Ecto neural progenitor cell (in vitro differentiated cells): Measurements from ENCODE around the gene TMEM272.

ENCODE experiments used
- DNase-seq: peaks from one replicate; pipeline ENCODE4 v3.0.0-alpha.2; 2018; ENCODE audit warnings: low spot score

TMEM272 gene

DNA sequence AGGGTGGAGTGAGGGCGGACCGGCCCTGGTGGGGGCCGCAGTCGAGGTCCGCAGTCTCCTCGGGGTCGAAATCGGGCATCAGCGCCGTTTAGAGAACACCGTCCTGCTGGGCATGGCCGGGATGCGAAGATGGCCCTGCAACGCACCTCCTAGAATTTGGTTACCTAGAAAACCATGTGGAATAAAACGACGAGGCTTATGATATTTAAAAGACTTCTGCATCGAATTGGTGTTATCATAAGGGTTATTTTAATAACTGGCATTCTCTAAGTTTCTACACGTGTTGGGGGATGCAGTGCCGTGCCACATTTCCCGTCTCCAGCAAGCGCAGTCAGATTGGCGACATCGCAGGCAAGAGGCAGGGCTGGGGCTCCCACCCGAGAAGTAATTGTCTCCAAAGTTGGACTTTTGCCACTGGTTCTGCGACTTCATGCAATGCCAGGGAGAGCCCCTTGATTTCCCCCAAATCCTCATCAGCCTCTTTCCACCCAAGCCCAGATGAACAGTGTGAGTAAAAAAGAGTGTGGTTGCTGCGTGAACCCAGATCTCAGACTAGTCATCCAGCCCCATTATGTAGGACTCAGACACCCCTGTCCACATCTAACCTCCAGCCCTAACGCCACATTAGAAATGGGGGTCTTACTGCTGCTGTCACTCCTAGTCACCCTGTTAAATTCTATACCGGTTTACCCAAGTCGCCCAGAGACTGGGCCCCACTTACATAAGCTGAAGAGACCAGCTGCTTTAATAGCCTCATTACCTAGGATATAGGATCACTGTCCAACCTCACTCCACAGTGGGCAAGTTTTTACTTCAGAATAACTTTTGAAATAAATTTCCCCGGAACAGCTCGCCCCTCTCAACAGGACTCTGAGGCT lies 40.4 kb downstream of the TMEM272 start:
- no peak for DNase-seq

GRCh38 chr13:51803422-51804294 lies 41.3 kb downstream of the TMEM272 start, which contains the start of gene DHRS12:
DHRS12 (minus strand) TSS chr13:51804163; CDS start chr13:51799659, 4,504 bp downstream.
- DNase-seq, result peak; percentile 87

GRCh38 chr13:51802631-51803418 lies 42.2 kb downstream of the TMEM272 start:
- no peak for DNase-seq

GRCh38 chr13:51801631-51802099 lies 43.3 kb downstream of the TMEM272 start:
- DNase-seq, result peak; percentile 72

- DNase-seq, result no peak
Measured at GRCh38 chr13:51800486-51800885, 44.5 kb downstream of the TMEM272 start.

GRCh38 chr13:51799261-51799660 lies 45.7 kb downstream of the TMEM272 start:
- no peak for DNase-seq

GRCh38 chr13:51797664-51798488 lies 47.1 kb downstream of the TMEM272 start:
- DNase-seq, result no peak

DNA sequence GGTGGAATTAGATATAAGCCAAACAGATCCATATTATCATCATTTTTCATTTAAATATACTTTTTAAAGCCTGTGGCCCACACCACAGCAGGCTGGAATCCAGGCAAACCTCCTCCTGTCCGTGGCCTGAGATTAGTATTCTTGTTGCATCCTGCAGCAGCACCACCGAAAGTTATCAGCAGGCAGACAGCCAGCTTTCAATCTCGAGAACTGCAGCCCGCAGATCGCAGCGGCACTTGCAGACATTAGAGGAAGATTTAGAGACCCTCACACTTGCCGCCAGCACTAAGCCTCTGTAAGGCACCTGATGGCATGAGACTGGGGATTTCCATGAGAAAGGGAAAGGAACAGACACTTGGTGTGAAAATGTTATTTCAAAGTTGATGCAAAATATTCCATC lies 48.4 kb downstream of the TMEM272 start:
- no peak for DNase-seq

- no peak for DNase-seq
Measured at GRCh38 chr13:51795419-51795818, 49.6 kb downstream of the TMEM272 start.

- DNase-seq, result no peak
Measured at GRCh38 chr13:51794964-51795363, 50.0 kb downstream of the TMEM272 start.

- no peak for DNase-seq
Measured at GRCh38 chr13:51793570-51794271, 51.3 kb downstream of the TMEM272 start.

DNA sequence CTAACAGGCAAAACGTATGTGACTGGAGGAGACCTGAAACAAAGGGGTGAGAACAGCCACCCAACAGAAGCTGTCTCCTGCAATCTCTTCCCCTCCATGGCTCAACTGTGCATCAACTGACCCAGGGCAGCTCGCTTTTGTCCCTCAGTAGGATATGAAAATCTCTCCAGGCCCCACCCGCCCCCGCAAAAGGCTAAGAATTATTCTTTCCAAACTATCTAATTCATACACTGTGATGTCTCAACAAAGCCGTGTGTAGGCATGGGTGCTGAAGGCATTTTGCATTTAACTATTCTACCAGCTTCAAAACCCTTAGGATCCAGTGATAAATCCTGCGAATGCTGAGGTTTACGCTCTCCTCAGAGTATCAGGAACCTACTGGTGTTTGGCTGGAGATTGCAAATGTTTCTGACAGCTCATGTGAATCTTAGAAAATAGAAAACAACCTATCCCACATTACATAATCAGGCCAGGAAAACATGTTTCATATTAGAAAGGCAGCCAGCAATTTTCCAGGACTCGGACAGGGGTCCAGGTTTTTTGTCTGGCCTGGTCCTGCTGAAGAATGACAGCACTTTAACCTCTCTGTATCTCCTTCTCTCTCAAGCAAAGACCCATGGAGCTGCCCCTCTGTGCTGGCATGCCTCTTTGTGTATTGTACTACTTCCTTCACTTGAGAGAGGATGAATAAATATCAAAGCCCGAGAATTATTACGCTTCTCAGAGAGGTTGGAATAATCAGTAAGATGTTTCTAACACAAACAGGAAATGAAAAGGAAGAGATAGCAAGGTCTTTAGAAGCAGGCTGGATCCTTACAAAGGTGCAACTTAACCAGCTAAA lies 58.3 kb downstream of the TMEM272 start:
- no peak for DNase-seq

DNA sequence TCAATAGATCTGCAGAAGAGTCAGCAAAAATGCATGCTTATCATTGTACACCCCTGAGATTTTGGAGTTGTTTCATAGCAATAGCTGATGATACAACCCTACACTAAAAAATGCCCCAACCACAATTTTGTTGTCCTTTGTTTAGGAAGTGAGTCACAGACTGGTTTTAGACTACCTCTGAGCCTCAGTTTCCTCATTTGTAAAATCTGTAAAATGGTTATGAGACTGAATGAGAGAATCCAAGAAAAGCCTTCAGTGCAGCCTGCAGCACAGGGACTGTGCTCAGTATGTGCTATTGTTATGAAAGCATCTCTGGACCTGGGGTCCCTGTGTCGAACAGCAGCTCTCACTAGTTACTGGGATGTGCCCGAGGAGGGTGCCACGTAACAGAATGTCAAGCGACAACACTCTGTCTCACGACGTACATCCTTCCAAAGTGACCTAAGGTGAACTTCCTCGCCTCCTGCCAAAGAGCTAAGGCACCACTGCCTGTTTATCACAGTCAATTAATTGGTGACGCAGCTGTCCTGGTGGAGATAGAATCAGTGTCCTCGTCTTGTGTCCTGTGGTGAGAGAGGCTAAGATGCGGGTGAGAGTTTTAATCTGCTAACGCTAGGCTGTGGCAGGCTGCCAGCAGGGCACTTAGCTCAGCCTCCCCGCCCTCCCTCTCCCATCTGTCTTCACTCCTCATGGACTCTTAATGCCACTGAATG lies 59.1 kb downstream of the TMEM272 start:
- DNase-seq, result no peak

DNA sequence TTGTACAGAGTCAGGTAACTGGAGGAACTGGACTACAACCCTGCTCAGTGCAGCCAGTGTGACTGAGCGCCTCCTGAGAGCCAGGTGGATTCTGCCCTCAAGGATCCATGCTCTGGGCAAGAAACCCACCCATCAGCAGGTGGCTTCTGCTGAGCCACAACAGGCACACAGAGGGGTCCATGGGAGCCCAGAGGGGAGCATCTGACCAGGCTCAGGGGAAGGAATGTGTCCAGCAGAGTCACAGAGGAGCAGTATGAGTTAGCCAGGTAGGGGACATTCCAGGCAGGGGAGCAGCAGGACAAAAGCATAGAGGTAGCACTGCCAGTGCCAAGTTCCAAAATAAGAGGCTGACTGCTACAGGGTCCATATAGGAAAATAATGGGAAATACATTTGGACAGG lies 60.9 kb downstream of the TMEM272 start:
- no peak for DNase-seq

DNA sequence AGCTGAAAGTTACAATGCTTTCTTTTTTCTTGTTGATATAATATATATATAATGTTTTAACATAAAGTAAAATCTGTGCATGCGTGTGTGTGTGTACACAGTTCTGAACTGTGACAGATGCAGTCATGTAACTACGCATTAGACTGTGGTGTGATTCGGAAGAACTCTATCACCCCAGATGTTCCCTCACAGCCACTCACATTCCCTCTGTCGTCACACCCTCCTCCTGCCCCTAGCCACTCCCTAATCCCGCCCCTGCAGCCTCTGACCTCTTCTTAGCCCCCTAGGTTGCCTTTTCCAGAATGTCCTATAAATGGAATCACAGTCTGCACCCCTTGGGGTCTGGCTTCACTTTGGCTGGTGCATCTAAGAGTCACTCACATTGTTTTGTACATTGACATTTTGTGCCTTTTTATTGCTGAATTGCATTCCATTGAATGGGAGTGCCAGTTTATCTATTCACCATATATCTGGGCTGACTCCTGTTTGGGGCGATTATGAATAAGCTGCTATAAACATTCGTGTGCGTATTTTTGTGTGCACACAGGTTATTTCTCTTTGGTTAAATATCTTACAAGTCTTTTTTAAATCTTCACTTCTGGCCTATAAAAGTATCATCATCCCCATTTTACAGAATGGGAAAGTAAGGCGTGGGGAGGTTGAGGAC lies 61.4 kb downstream of the TMEM272 start:
- no peak for DNase-seq

DNA sequence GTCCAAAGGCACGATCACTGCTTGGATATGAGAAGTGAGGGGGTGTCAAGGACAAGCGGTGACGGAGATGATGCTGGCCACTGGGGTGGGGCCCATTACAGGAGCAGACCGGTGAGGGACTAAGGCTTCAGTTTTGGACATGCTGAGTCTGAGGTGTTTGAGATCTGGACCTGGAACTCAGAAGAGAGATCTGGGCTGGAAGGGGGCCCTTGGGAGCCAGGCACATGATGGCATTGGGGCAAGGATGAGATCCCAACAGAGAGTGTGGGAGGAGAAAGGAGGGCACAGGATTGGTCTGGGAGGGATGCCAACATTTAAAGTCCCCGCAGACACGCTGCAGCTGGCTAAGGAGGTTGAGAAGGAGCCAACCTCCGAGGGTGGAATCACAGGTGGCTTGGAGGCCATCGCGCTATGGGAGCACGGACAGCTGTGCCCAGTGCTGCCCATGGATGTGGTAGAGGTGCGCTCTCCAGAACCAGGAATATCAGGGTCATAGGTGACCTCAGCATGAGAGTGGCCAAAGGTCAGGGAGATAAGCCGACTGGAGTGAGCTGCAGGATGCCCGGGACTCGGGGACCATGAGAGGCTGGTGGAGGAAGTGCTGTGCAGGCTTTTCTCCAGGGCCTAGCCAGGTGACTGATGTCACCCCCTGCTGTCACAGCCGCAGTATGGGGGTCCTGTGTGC lies 62.8 kb downstream of the TMEM272 start:
- DNase-seq, result no peak

GRCh38 chr13:51781246-51782022 lies 63.5 kb downstream of the TMEM272 start:
- DNase-seq, result no peak
